Measurements from ENCODE around the gene ACTL8.

Gene ACTL8

DNA sequence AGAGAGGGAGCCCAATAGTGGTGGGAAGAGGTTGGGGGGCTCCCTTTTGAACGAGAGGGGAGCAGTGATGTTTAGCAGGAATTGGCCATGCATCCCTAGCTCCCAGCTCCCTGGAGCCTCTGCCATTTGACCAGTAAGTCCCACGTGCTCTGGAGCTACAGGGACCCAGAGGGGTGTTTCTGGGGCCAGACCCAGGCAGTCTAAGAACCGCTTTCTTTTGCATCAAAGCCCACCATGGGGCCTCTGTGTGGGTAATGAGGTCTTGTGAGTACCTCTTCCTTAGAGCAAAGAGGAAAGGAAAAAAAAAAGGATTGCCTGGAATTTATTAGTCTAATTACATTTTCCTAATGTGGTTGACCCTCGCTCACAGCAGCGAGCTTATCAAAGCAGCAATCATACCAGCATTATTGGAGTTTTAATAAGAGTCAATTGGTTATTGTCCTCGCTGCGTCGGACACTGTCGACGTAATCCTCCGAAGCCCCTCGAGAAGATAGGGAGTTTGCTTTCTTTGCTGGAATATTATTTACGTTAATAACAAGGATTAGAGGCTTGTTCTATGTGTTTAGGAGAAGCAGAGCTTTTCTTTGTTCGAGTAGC, 17.6 kb downstream of the ACTL8 start:
- no peak for DNase-seq (ENCODE audit: low read depth in 2 of 2)

DNA sequence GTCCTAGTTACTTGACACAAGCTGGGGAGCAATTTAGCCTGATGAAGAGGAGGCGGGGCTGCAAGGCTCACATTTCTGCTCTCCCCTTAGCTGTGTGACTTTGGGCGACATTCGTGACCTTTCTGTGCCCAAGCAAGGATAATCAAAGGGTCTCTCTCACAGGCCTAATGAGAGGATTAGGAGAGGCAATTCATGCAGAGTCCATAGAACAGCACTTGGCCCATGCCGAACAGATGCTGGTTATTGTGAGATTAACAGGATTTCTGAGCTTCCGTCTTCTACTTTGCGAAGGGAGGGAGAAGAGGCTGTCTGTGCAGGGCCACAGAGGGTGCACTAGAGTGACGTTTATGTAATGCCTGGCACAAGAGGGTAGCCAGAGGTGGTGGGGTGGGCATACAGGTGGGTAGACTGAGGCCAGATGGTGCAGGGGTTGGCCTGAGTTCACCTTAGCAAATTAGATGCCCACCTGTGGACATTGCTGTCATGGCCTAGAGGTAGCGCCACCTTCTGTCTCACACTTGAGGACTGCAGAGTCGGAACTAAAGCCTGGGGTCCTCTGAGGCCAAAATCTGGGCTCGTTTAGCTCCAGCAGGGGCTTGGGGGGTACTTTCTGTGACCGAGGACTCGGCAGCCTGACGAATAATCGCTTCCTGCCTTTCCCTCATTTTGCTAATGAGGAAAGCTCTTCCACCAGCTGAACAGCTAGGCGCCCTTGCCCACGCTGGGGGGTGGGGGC, 18.6 kb downstream of the ACTL8 start:
- no peak for DNase-seq (ENCODE audit: low read depth in 2 of 2)

DNA sequence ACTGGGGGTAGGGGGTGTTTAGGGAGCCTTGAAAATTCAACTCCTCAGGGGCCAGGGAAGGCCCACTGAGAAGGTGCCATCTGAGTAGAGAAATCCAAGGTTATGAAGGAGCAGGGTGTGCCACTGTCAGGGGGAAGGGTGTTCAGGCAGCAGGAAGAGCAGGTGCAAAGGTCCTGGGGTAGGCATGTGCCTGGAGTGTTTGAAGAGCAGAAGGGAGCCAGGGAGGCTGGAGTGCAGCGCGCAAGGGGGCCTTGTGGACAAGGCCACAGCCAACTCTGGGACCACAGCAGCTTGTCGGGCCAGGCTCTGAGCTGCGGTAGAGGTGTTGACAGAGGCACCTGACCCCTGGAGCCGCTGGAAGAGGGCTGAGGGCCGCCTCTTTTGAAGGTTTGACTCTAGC, 19.3 kb downstream of the ACTL8 start:
- no peak for DNase-seq (ENCODE audit: low read depth in 2 of 2)

DNA sequence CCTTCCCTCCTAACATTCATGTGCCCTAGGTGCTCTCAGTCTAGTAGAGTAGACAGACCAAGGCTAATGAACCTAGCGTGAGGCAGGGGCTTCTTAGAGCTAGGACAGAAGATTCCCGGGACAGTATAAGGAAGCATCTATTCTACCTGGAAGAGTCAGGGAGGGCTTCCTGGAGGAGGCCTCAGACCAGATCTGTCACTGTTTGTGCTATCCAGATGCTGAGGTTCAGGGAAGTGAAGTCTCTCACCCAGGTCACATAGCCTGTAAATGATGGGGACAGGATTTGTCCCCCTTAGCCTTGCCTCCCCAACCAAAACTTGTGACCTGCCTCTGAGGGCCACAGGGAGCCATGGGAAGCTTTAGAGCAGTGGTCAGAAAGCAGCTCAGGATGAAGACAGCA, 20.7 kb downstream of the ACTL8 start:
- no peak for DNase-seq (ENCODE audit: low read depth in 2 of 2)

- no peak for DNase-seq (ENCODE audit: low read depth in 2 of 2)
These were observed 21.3 kb downstream of the ACTL8 start for GRCh38 chr1:17776426-17776825.

DNA sequence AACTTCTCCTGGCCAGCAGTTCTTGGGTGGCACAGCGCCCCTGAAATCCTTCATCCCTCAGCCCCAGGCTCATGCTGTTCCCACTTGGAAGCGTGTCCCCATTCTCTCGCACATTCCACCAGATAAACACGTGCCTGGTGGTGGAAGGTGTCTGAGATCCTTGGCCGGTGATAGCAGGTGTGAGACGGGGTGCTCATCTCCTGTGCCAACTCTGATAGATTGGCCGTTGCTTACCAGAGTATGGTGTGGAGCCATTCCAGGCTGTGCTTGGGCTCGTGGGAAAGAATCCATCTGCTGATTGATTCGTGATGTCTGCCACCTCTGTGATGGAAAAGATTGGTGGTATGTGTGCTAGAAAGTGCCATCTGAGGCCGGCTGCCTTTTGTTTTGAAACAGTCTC, 22.2 kb downstream of the ACTL8 start:
- DNase-seq (ENCODE audit: low read depth in 2 of 2) = no peak

- no peak for DNase-seq (ENCODE audit: low read depth in 2 of 2)
These were observed 22.7 kb downstream of the ACTL8 start for GRCh38 chr1:17777818-17778217.

- no peak for DNase-seq (ENCODE audit: low read depth in 2 of 2)
These were observed 25.8 kb downstream of the ACTL8 start for GRCh38 chr1:17780916-17781315.

DNA sequence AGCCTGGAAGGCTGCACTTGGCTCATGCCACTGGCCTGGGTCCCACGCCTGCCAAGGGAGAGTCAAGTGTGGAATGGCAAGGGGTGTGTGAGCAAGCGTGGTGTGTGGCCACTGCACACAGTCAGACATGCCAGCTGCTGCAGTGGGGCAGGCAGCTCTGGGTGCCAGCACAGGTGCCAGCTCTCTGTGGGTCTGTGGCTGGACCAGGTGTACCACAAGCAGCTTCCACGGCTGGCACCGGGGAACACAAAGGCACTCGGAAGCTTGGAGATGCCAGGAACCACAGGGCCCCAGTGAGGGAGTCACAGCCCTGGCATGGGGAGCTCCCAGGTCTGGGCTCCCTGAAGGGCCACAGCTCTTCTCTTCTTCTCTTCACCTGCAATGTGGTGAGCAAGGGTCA, 34.8 kb downstream of the ACTL8 start:
- DNase-seq (ENCODE audit: low read depth in 2 of 2) = no peak

DNA sequence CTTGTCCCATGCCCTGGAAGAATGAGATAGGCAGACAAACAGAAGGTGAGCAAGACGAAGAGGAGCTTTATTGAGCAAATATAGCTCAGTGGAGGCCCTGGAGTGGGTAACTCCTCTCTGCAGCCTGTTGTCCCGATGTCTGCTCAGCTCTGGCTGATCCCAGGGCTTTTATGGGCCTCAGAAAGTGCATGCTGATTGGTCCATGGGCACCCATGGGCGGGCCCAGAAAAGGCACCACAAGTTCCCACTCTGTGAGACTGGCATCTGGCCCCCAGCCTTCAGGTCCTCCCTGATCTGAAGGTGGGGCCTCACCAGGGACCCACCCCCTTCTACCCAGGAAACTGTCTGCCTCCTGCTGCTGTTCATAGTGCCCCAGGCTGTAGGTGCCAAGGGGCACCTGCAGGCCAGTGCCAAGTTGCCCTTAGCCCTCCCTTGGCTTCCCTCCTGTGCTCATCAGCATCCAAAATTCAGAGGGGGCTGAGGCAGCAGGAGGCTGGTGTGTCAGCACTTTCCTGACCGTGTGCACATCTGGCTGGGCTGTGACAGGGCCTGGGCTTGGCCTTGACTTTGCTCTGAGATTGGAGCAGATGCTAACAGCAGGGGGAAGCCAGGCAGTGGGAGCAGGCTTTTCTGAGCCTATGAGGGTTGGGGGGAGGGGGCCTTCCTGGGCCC, 35.4 kb downstream of the ACTL8 start:
- DNase-seq (ENCODE audit: low read depth in 2 of 2) = no peak

- DNase-seq (ENCODE audit: low read depth in 2 of 2) = no peak
These were observed 35.9 kb downstream of the ACTL8 start for GRCh38 chr1:17791055-17791390.

- no peak for DNase-seq (ENCODE audit: low read depth in 2 of 2)
These were observed 36.3 kb downstream of the ACTL8 start for GRCh38 chr1:17791480-17791879.

DNA sequence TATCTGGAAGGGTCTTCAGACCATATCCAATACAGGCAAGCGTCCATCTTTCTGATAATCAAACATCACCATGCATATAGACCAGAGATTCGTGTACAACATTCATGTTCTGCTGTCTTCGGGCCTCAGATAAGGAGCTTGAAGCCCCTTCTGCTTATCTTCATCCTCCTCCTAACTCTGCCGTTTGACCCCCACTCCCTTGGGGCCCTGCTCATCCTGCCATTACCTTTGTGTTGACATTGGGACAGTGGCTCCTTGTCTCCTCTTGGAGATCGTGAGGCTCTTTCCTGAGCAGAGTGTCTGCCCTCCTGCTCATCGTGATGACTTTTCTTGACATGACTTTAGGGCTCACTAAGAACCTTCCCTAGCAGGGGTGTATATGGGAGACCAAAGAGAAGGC, 37.3 kb downstream of the ACTL8 start:
- no peak for DNase-seq (ENCODE audit: low read depth in 2 of 2)

DNA sequence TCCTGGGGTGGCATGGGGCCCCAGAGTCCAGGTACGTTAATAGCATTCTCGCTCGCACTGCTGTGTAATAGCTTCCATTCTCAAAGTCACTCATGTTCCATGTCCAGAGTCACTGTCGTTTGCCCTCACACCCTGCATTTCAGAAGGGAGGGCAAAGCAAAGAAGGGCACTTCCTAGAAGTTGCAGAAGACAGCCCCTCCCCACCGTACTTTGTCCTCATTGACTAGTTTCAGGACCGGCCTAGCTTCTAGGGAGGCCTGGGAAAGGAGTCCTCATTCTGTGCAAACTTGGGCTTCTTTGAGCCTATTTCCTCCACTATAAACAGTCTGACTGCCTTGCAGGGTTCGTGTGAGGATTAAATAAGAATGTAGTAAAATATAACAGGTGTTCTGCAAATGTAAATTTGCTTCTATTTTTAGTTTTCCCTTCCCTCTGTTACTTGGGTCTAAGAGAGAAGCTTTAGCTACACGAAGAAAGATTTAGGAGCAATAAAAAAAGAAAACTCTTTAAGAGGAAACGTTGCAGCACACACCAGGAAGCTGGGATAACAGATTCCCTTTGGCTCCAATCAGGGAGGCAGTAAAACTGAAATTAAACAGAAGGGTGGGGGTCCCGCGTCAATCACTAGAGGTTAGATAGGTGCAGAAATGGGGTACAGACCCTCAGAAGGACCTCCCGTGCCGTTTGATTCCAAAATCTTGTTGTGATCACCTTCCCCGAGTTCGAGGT, 40.1 kb downstream of the ACTL8 start:
- no peak for DNase-seq (ENCODE audit: low read depth in 2 of 2)

GRCh38 chr1:17795836-17796645, 40.9 kb downstream of the ACTL8 start:
- DNase-seq (ENCODE audit: low read depth in 2 of 2) = no peak

DNA sequence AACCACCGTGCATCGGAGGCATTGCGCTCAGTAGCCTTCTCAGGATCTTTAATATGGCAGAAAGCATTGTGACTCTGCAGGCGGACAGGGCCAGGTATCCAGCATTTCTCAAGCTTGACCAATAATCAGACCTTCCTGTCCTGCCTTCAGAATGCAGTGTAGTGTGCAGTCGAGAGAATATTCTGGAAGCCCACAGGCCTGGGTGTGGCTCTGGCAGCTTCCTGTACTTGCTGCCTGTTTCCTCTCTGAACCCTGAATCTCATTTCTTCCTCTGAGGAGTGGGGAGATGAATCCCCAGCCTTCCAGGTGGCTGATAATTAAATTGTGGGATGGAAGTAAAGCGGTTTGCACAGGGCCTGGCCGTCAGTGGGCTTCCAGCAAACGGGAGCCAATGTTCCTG, 42.3 kb downstream of the ACTL8 start:
- DNase-seq (ENCODE audit: low read depth in 2 of 2) = no peak

DNA sequence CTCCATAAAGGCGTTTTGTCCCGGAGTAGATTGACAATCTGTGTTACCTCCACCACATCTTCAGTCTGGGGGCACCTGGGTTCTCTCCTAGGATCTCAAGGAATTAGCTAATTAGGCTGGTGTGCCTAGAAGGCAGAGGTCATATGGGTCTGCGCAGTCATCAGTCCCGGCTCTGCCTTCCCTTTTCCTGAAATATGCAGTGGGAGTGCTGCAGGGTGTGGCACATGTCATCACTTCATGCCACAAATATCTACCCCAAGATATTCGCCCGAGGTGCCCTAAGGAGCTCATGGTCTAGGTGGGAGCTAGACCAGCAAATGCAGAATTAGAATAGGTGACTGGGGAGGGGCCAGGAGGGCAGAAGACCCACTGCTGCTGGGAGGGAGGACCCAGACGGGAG, 42.9 kb downstream of the ACTL8 start:
- no peak for DNase-seq (ENCODE audit: low read depth in 2 of 2)

DNA sequence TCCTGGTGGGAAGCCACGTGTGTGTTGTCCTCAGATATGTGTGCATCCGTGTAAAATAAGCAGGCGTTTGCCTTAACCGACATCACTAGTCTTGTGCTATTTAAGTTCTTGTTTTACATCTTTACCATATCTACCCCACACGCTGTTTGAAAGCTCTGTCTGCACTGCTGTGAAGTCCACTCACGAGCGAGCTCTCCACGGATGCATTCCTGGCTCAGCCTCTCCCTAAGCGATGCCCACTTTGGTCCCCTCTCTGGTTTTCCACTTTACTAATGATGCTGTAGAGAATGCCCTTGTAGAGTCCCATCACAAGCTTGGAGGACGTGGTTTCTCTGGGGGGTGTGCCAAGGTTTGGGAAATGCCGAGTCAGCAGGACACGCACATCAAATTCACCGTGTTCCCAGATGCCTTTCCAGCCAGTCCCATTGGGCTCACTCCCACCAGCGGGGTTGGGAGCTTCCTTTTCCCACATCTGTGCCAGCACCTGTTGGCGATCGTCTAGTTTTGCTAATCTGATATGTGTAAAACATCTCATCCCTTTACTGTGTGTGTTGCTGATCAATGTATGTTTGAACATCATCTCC, 43.8 kb downstream of the ACTL8 start:
- DNase-seq (ENCODE audit: low read depth in 2 of 2) = no peak

GRCh38 chr1:17799642-17800041, 44.5 kb downstream of the ACTL8 start:
- no peak for DNase-seq (ENCODE audit: low read depth in 2 of 2)

DNA sequence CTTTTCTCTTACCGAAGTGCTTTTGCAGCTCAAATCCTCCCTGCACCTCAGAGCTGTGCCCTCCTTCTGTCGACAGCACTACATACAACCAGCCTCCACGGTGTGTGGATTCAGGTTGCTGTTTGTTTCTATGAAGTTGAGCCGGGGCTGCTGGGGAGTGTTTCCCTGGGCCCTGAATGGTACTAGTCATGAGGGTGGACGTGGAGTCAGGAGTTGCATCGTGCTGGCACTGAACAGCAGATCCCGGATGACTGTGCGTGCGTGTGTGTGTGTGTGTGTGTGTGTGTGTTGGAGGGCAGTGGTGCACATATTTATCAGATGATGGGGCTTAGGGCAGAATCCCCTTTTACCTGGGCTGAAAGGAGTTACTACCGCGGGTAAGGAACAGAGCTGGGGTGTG, 47.0 kb downstream of the ACTL8 start:
- no peak for DNase-seq (ENCODE audit: low read depth in 2 of 2)

DNA sequence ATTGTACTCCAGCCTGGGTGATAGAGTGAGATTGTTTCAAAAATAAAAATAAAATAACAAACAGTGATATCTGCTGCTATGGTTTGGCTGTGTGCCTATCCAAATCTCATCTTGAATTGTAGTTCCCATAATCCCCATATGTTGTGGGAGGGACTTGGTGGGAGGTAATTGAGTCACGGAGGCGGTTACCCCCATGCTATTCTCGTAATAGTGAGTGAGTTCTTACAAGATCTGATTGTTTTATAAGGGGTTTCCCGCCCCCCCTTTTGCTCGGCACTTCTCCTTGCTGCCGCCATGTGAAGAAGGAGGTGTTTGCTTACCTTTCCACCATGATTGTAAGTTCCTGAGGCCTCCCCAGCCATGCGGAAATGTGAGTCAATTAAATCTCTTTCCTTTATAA, 47.8 kb downstream of the ACTL8 start:
- no peak for DNase-seq (ENCODE audit: low read depth in 2 of 2)
